GOT3 (cell line): ENCODE results near the gene DHPS.
A peak's percentile ranks its signal among the peaks of the same experiment; 100 is the strongest.
"Not testable (repeated sequence)": the region's sequence is repeated elsewhere in the genome, so short reads cannot be mapped to it uniquely, and the experiment has no call there.

ENCODE experiments used
- DNase-seq: peaks from one replicate; lab custom pipeline; 2025; ENCODE audit warnings: mixed read lengths; lab: John Stamatoyannopoulos, UW

DHPS gene

GRCh38 chr19:12681074-12681987, at the start of gene DHPS:
DHPS (minus strand) TSS chr19:12681880; CDS start chr19:12681766, 114 bp downstream.
- DNase-seq: peak; percentile 86

GRCh38 chr19:12731337-12731736, 49.7 kb upstream of the DHPS start:
- no peak for DNase-seq

- DNase-seq: no peak
Measured at GRCh38 chr19:12730064-12730463, 48.4 kb upstream of the DHPS start.

GRCh38 chr19:12727745-12728433, 46.2 kb upstream of the DHPS start:
- DNase-seq: no peak

GRCh38 chr19:12726988-12727316, 45.3 kb upstream of the DHPS start:
- DNase-seq: no peak

- not testable (repeated sequence) for DNase-seq
Measured at GRCh38 chr19:12725612-12726011, 43.9 kb upstream of the DHPS start.

GRCh38 chr19:12723641-12724426, 42.2 kb upstream of the DHPS start, which contains the start of gene TNPO2:
TNPO2 (minus strand) TSS chr19:12723932; CDS start chr19:12720977, 2,955 bp downstream.
- DNase-seq: no peak

- no peak for DNase-seq
Measured at GRCh38 chr19:12723381-12723640, 41.6 kb upstream of the DHPS start.

GRCh38 chr19:12722566-12723380, 41.1 kb upstream of the DHPS start:
- peak; percentile 82 for DNase-seq

- no peak for DNase-seq
Measured at GRCh38 chr19:12721656-12722565, 40.2 kb upstream of the DHPS start.

- no peak for DNase-seq
Measured at GRCh38 chr19:12720851-12721655, 39.4 kb upstream of the DHPS start.

- DNase-seq: no peak
Measured at GRCh38 chr19:12720296-12720695, 38.6 kb upstream of the DHPS start.

GRCh38 chr19:12715929-12716328, 34.2 kb upstream of the DHPS start:
- no peak for DNase-seq

- DNase-seq: no peak
Measured at GRCh38 chr19:12715102-12715501, 33.4 kb upstream of the DHPS start.

GRCh38 chr19:12713304-12713703, 31.6 kb upstream of the DHPS start:
- DNase-seq: not testable (repeated sequence)

GRCh38 chr19:12712077-12712476, 30.4 kb upstream of the DHPS start:
- DNase-seq: not testable (repeated sequence)

GRCh38 chr19:12711187-12711586, 29.5 kb upstream of the DHPS start:
- DNase-seq: no peak

GRCh38 chr19:12708641-12709040, 27.0 kb upstream of the DHPS start:
- DNase-seq: no peak

GRCh38 chr19:12706332-12706718, 24.6 kb upstream of the DHPS start:
- no peak for DNase-seq
